ENCODE results near the gene EPB41L4A.

Gene EPB41L4A

GRCh38 chr5:112149727-112150126 is 269.4 kb downstream of the EPB41L4A start:
- no peaks in the 10 kb centered on the region for H3K36me3 ChIP-seq
- no peak overlapping the region for H3K27ac ChIP-seq
- no peaks in the 10 kb centered on the region for H3K9me3 ChIP-seq
- peaks cover 0 to 12% (median 7%) of the 10 kb centered on the region in 4 donors for H3K4me1 ChIP-seq
- no peak overlapping the region for H3K4me3 ChIP-seq
- intact Hi-C loops (cut with DNase I; ENCODE audit: low total_unique reads), result loop anchor here (5.0 to 10.0 kb wide), 4 partner anchors 395 to 985 kb away; partner anchors contain the start of gene NREP
- H3K27me3 ChIP-seq, result no peaks in the 10 kb centered on the region
- no peak for DNase-seq
- TF ChIP-seq CTCF (IDR thresholded peaks at IDR 0.05), result no peak

GRCh38 chr5:112146323-112147226 is 272.5 kb downstream of the EPB41L4A start:
- H3K4me1 ChIP-seq, result peaks cover 0 to 20% (median 7%) of the 10 kb centered on the region in 4 donors
- intact Hi-C loops (cut with DNase I; ENCODE audit: low total_unique reads), result loop anchor here (5.0 to 10.0 kb wide), 3 partner anchors 392 to 982 kb away; partner anchors contain the start of gene NREP
- H3K36me3 ChIP-seq, result no peaks in the 10 kb centered on the region
- H3K27ac ChIP-seq, result peak overlapping the region; percentile 42 to 43
- H3K4me3 ChIP-seq, result no peak overlapping the region
- peak; percentile 83 to 96 for TF ChIP-seq CTCF (IDR thresholded peaks at IDR 0.05)
- DNase-seq, result peak; percentile 56 to 72
- no peaks in the 10 kb centered on the region for H3K27me3 ChIP-seq
- no peaks in the 10 kb centered on the region for H3K9me3 ChIP-seq

- DNase-seq, result no peak
- H3K4me3 ChIP-seq, result no peak overlapping the region
- no peaks in the 10 kb centered on the region for H3K9me3 ChIP-seq
- no peaks in the 10 kb centered on the region for H3K27me3 ChIP-seq
- H3K36me3 ChIP-seq, result no peaks in the 10 kb centered on the region
- peaks cover 0 to 20% (median 7%) of the 10 kb centered on the region in 4 donors for H3K4me1 ChIP-seq
- no peak for TF ChIP-seq CTCF (IDR thresholded peaks at IDR 0.05)
- no peak overlapping the region for H3K27ac ChIP-seq
- intact Hi-C loops (cut with DNase I; ENCODE audit: low total_unique reads), result loop anchor here (10.0 kb wide), 2 partner anchors 389 to 979 kb away; partner anchors contain the start of gene NREP
Observed at GRCh38 chr5:112143690-112144089, 275.4 kb downstream of the EPB41L4A start.

- TF ChIP-seq CTCF (IDR thresholded peaks at IDR 0.05), result no peak
- intact Hi-C loops (cut with DNase I; ENCODE audit: low total_unique reads), result loop anchor here (10.0 kb wide), 2 partner anchors 388 to 978 kb away; partner anchors contain the start of gene NREP
- Histone ChIP-seq H3K4me1 (peaks cover 0 to 20% (median 7%) of the 10 kb centered on the region in 4 donors), H3K27ac (no peak overlapping the region), H3K9me3 (no peaks in the 10 kb centered on the region), H3K27me3 (no peaks in the 10 kb centered on the region), H3K36me3 (no peaks in the 10 kb centered on the region), H3K4me3 (no peak overlapping the region)
- DNase-seq, result no peak
Observed at GRCh38 chr5:112142769-112143270, 276.3 kb downstream of the EPB41L4A start.

- no peak overlapping the region for H3K4me3 ChIP-seq
- peaks cover 0 to 17% (median 6%) of the 10 kb centered on the region in 4 donors for H3K4me1 ChIP-seq
- H3K36me3 ChIP-seq, result no peaks in the 10 kb centered on the region
- intact Hi-C loops (cut with DNase I; ENCODE audit: low total_unique reads), result loop anchor here (10.0 kb wide), 2 partner anchors 387 to 977 kb away; partner anchors contain the start of gene NREP
- H3K27ac ChIP-seq, result no peak overlapping the region
- no peak for DNase-seq
- no peaks in the 10 kb centered on the region for H3K27me3 ChIP-seq
- H3K9me3 ChIP-seq, result no peaks in the 10 kb centered on the region
- TF ChIP-seq CTCF (IDR thresholded peaks at IDR 0.05), result no peak
Observed at GRCh38 chr5:112141582-112141981, 277.5 kb downstream of the EPB41L4A start.
